ENCODE results near the gene TSEN34.

- TF ChIP-seq, protein P1, sequence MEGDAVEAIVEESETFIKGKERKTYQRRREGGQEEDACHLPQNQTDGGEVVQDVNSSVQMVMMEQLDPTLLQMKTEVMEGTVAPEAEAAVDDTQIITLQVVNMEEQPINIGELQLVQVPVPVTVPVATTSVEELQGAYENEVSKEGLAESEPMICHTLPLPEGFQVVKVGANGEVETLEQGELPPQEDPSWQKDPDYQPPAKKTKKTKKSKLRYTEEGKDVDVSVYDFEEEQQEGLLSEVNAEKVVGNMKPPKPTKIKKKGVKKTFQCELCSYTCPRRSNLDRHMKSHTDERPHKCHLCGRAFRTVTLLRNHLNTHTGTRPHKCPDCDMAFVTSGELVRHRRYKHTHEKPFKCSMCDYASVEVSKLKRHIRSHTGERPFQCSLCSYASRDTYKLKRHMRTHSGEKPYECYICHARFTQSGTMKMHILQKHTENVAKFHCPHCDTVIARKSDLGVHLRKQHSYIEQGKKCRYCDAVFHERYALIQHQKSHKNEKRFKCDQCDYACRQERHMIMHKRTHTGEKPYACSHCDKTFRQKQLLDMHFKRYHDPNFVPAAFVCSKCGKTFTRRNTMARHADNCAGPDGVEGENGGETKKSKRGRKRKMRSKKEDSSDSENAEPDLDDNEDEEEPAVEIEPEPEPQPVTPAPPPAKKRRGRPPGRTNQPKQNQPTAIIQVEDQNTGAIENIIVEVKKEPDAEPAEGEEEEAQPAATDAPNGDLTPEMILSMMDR (IDR thresholded peaks at IDR 0.05): no peak
- TF ChIP-seq, protein P2, sequence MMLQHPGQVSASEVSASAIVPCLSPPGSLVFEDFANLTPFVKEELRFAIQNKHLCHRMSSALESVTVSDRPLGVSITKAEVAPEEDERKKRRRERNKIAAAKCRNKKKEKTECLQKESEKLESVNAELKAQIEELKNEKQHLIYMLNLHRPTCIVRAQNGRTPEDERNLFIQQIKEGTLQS (CRISPR knock-in tag; conservative IDR thresholded peaks at IDR 0.05): no peak
- TF ChIP-seq, protein P3, sequence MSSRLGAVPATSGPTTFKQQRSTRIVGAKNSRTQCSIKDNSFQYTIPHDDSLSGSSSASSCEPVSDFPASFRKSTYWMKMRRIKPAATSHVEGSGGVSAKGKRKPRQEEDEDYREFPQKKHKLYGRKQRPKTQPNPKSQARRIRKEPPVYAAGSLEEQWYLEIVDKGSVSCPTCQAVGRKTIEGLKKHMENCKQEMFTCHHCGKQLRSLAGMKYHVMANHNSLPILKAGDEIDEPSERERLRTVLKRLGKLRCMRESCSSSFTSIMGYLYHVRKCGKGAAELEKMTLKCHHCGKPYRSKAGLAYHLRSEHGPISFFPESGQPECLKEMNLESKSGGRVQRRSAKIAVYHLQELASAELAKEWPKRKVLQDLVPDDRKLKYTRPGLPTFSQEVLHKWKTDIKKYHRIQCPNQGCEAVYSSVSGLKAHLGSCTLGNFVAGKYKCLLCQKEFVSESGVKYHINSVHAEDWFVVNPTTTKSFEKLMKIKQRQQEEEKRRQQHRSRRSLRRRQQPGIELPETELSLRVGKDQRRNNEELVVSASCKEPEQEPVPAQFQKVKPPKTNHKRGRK (CRISPR knock-in tag; IDR thresholded peaks at IDR 0.05; ENCODE audit: borderline replicate concordance): no peak
- TF ChIP-seq EMX1 (CRISPR knock-in tag; IDR thresholded peaks at IDR 0.05) (no peak), HMGXB4 (CRISPR knock-in tag; IDR thresholded peaks at IDR 0.05) (no peak)
Measured at GRCh38 chr19:54186351-54186750, 4.8 kb upstream of the TSEN34 start.
